Peyer's patch (tissue), 4 donors: ENCODE data around the gene TEX28. TPM values are rescaled to one million over a fixed set of nuclear protein-coding genes. Genes with fewer than 3 reads are reported as not detected.
"Not testable (repeated sequence)": the region's sequence is repeated elsewhere in the genome, so short reads cannot be mapped to it uniquely, and the experiment has no call there.

Source experiments
- DNase-seq, 3 donors: peaks; one replicate each; pipeline ENCODE4 v3.0.0-alpha.2; 2017 to 2019
- H3K27ac ChIP-seq, 4 donors: fragments of 200-600 bp; sonication (generic); one replicate each; pipeline ENCODE4 v1.5.1; 2016 to 2019
- H3K27me3 ChIP-seq, 2 donors: fragments of 200-600 bp; sonication (generic); one replicate each; pipeline ENCODE4 v1.5.1; 2019
- H3K36me3 ChIP-seq, 3 donors: fragments of 200-600 bp; sonication (generic); one replicate each; pipeline ENCODE4 v1.5.1; 2016 to 2019
- H3K4me1 ChIP-seq, 4 donors: fragments of 200-600 bp; sonication (generic); one replicate each; pipeline ENCODE4 v1.5.1; 2016 to 2019
- H3K4me3 ChIP-seq, 4 donors: fragments of 200-600 bp; sonication (generic); 1 replicate in 3 of 4; 2 replicates in 1 of 4; pipeline ENCODE4 v1.5.1; 2016 to 2019; ENCODE audit warnings: mild to moderate bottlenecking in 1 of 4
- H3K9me3 ChIP-seq, 4 donors: fragments of 200-600 bp; sonication (generic); one replicate each; pipeline ENCODE4 v1.5.1; 2016 to 2019; ENCODE audit warnings: mild to moderate bottlenecking in 1 of 4
- CTCF ChIP-seq, 6 experiments: fragments of 450-650 bp in 4 of 6; fragments of 200-600 bp in 2 of 6; sonication (generic) in 1 of 6; IDR thresholded peaks; one replicate each; pipeline ENCODE4 v1.5.1; 2017 to 2019; ENCODE audit warnings: antibody characterized with exemption in 6 of 6, mild to moderate bottlenecking in 3 of 6, moderate library complexity in 1 of 6
- POLR2A ChIP-seq, 2 donors: fragments of 450-650 bp; IDR thresholded peaks; one replicate each; pipeline ENCODE4 v1.5.1; 2017; ENCODE audit warnings: antibody characterized with exemption in 2 of 2, mild to moderate bottlenecking in 2 of 2, moderate library complexity in 2 of 2
- total RNA-seq, 4 donors: library from RNA; depleted of rRNA; stranded (reverse); fragments of >200 nt; gene quantifications; one replicate each; pipeline ENCODE4 v1.1.0, GENCODE V29; 2016

TEX28 gene
- total RNA-seq, 4 donors from 2014 or later: not detected

GRCh38 chrX:154300816-154301215 lies 5.9 kb upstream of the TEX28 start:
- no peak for DNase-seq
- Histone ChIP-seq H3K36me3 (no peaks in the 10 kb centered on the region), H3K27me3 (no peaks in the 10 kb centered on the region), H3K4me3 (no peak overlapping the region), H3K9me3 (peaks cover 0 to 3% (median 0%) of the 10 kb centered on the region in 4 donors), H3K4me1 (no peaks in the 10 kb centered on the region), H3K27ac (no peak overlapping the region)
- no peak for TF ChIP-seq POLR2A (IDR thresholded peaks at IDR 0.05)
- no peak for TF ChIP-seq CTCF (IDR thresholded peaks at IDR 0.05)

- Histone ChIP-seq H3K27ac (no peak overlapping the region), H3K9me3 (peaks cover 0 to 3% (median 0%) of the 10 kb centered on the region in 4 donors), H3K27me3 (no peaks in the 10 kb centered on the region), H3K36me3 (no peaks in the 10 kb centered on the region), H3K4me1 (no peaks in the 10 kb centered on the region), H3K4me3 (no peak overlapping the region)
- TF ChIP-seq CTCF (IDR thresholded peaks at IDR 0.05) (no peak), POLR2A (IDR thresholded peaks at IDR 0.05) (no peak)
- DNase-seq: peak in 2 of 3 donors; percentile 38 to 54
These were observed 3.4 kb upstream of the TEX28 start for GRCh38 chrX:154298312-154298711.

GRCh38 chrX:154296731-154297130 lies 1.8 kb upstream of the TEX28 start:
- DNase-seq: no peak
- no peak overlapping the region for H3K4me3 ChIP-seq
- H3K36me3 ChIP-seq: no peaks in the 10 kb centered on the region
- TF ChIP-seq CTCF (IDR thresholded peaks at IDR 0.05) (no peak), POLR2A (IDR thresholded peaks at IDR 0.05) (no peak)
- peaks cover 0 to 3% (median 0%) of the 10 kb centered on the region in 4 donors for H3K9me3 ChIP-seq
- H3K27ac ChIP-seq: no peak overlapping the region
- no peaks in the 10 kb centered on the region for H3K4me1 ChIP-seq
- no peaks in the 10 kb centered on the region for H3K27me3 ChIP-seq

DNA sequence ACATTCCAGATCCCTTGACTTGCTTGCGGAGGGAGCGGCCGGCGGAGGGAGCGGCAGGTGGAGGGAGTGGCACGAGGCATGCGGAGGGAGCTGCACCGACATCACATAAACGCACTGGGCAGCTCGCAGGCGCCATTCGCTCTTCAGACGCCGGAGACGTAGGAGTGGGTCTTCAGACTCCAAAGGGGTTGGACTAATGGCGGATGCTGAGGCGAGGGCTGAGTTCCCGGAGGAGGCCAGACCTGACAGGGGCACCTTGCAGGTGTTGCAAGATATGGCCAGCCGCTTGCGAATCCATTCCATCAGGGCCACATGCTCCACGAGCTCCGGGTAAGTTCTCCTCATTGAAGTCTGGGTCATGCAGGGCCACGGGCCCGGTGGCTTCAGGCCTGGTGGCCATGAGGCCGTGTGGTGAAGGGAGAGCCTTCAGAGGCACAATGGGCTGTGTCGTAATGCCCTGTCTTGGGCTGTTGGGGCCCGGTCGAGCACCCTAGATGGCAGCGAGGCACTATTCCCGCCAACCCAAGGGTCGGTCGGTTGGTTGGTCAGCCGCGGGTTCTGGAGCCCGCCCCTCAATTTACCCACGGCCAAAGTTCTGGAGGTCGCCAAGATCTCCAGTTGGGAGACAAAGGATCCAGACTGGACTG lies 863 bp upstream of the TEX28 start, which contains the start of gene TKTL1:
Gene TKTL1, plus strand, starts transcription at position 132 of the 647 bp plus-strand sequence. Its CDS starts 65 bp downstream, at position 197.
- no peak for TF ChIP-seq POLR2A (IDR thresholded peaks at IDR 0.05)
- no peak for TF ChIP-seq CTCF (IDR thresholded peaks at IDR 0.05)

GRCh38 chrX:154286406-154286805 lies 8.5 kb downstream of the TEX28 start:
- H3K4me1 ChIP-seq, DNase-seq, H3K27me3 ChIP-seq, H3K4me3 ChIP-seq, H3K36me3 ChIP-seq, H3K27ac ChIP-seq, H3K9me3 ChIP-seq: not testable (repeated sequence)

More for the DNA sequence above, 863 bp upstream of the TEX28 start, which contains the start of gene TKTL1:
- H3K27me3 ChIP-seq: no peaks in the 10 kb centered on the region
- peaks cover 0 to 3% (median 0%) of the 10 kb centered on the region in 4 donors for H3K9me3 ChIP-seq
- DNase-seq: no peak
- no peak within 1 kb of the TSS for H3K27ac ChIP-seq
- H3K4me1 ChIP-seq: no peaks in the 10 kb centered on the region
- H3K36me3 ChIP-seq: no peaks in the 10 kb centered on the region
- H3K4me3 ChIP-seq: no peak within 1 kb of the TSS

- not testable (repeated sequence) for H3K4me3 ChIP-seq, H3K9me3 ChIP-seq, H3K27ac ChIP-seq, H3K36me3 ChIP-seq, DNase-seq, H3K27me3 ChIP-seq, H3K4me1 ChIP-seq
These were observed 10.2 kb downstream of the TEX28 start for GRCh38 chrX:154284489-154285338.

- not testable (repeated sequence) for H3K27me3 ChIP-seq, H3K9me3 ChIP-seq, H3K27ac ChIP-seq, H3K4me3 ChIP-seq, H3K4me1 ChIP-seq, DNase-seq, H3K36me3 ChIP-seq
These were observed 25.7 kb downstream of the TEX28 start for GRCh38 chrX:154269245-154269644.

GRCh38 chrX:154263072-154263471 lies 31.9 kb downstream of the TEX28 start:
- not testable (repeated sequence) for H3K4me1 ChIP-seq, DNase-seq

GRCh38 chrX:154258711-154259110 lies 36.2 kb downstream of the TEX28 start:
- not testable (repeated sequence) for H3K27ac ChIP-seq, H3K9me3 ChIP-seq, DNase-seq, H3K27me3 ChIP-seq, H3K36me3 ChIP-seq, H3K4me3 ChIP-seq, H3K4me1 ChIP-seq

More at GRCh38 chrX:154263072-154263471, 31.9 kb downstream of the TEX28 start:
- H3K4me3 ChIP-seq, H3K27me3 ChIP-seq, H3K27ac ChIP-seq, H3K9me3 ChIP-seq, H3K36me3 ChIP-seq: not testable (repeated sequence)

DNA sequence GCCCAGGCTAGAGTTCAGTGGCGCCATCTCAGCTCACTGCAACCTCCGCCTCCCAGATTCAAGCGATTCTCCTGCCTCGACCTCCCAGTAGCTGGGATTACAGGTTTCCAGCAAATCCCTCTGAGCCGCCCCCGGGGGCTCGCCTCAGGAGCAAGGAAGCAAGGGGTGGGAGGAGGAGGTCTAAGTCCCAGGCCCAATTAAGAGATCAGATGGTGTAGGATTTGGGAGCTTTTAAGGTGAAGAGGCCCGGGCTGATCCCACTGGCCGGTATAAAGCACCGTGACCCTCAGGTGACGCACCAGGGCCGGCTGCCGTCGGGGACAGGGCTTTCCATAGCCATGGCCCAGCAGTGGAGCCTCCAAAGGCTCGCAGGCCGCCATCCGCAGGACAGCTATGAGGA lies 37.6 kb downstream of the TEX28 start, which contains the start of gene OPN1MW3:
Gene OPN1MW3, plus strand, starts transcription at position 301 of the 400 bp plus-strand sequence. Its CDS starts 38 bp downstream, at position 339.
- not testable (repeated sequence) for H3K27me3 ChIP-seq, H3K4me3 ChIP-seq, H3K9me3 ChIP-seq, H3K4me1 ChIP-seq, DNase-seq, H3K27ac ChIP-seq, H3K36me3 ChIP-seq
